Measurements from ENCODE around the gene PPT2.

- TF ChIP-seq EP300 (IDR thresholded peaks at IDR 0.05): no peak
- TF ChIP-seq POLR2A (IDR thresholded peaks at IDR 0.05): no peak
- no peak for TF ChIP-seq CTCF (IDR thresholded peaks at IDR 0.05)
Measured at GRCh38 chr6:32181148-32181702, 27.3 kb downstream of the PPT2 start.
